Measurements from ENCODE around the gene P2RX4. TPM values are rescaled to one million over a fixed set of nuclear protein-coding genes. Genes with fewer than 3 reads are reported as not detected.

P2RX4 gene
- polyA plus RNA-seq, 3 donors, result 61.8 to 87.7 (median 74.7) TPM

GRCh38 chr12:121264135-121264534 is 54.2 kb downstream of the P2RX4 start:
- H3K27ac Mint-ChIP-seq, result peak overlapping the region in 2 of 7 donors; percentile 50 to 61
- peaks cover 95 to 98% of the 10 kb centered on the region in 2 donors for H3K36me3 ChIP-seq (replicated peaks in 1 of 2; ENCODE audit: control insufficient read depth in 1 of 2, insufficient read depth in 2 of 2, low read length in 2 of 2)
- H3K4me2 ChIP-seq (replicated peaks; ENCODE audit: extremely low read depth, low read length, poor library complexity, severe bottlenecking), result no peak overlapping the region
- no peak overlapping the region for H2AFZ ChIP-seq (ENCODE audit: insufficient read depth, low read depth, low read length, poor library complexity, severe bottlenecking)
- H3K79me2 ChIP-seq (ENCODE audit: insufficient read depth, low read length), result peaks cover 9% of the 10 kb centered on the region
- no peak overlapping the region for H3K9ac ChIP-seq (ENCODE audit: insufficient read depth, low read length, poor library complexity, severe bottlenecking)
- WGBS (ENCODE audit: insufficient coverage), result 100% methylated on average over 2 of the region's 8 CpGs
- H3K9me3 ChIP-seq (replicated peaks in 1 of 2; ENCODE audit: control insufficient read depth in 1 of 2, insufficient read depth in 1 of 2, low read length in 2 of 2), result no peaks in the 10 kb centered on the region
- peaks cover 0 to 1% (median 0%) of the 10 kb centered on the region in 3 donors for H3K27me3 Mint-ChIP-seq (ENCODE audit: low read depth in 3 of 3)
- TF ChIP-seq CTCF (IDR thresholded peaks at IDR 0.05), result no peak
- no peaks in the 10 kb centered on the region for H3K4me1 ChIP-seq (ENCODE audit: control insufficient read depth in 1 of 2, insufficient read depth in 2 of 2, low read length in 2 of 2)
- H3K36me3 Mint-ChIP-seq, result peaks cover 77 to 94% of the 10 kb centered on the region in 2 donors
- DNase-seq, result no peak
- no peaks in the 10 kb centered on the region for H3K27me3 ChIP-seq (ENCODE audit: control insufficient read depth in 2 of 2, insufficient read depth in 2 of 2, low read length in 2 of 2)
- H3K27ac ChIP-seq (ENCODE audit: low read depth in 1 of 2, low read length in 2 of 2), result peak overlapping the region in 1 of 2 donors; percentile 20
- H3K4me3 Mint-ChIP-seq, result no peak overlapping the region
- no peaks in the 10 kb centered on the region for H3K4me1 Mint-ChIP-seq
- no peak overlapping the region for H3K4me3 ChIP-seq (replicated peaks in 1 of 3; ENCODE audit: low read depth in 2 of 3, low read length in 3 of 3)
- intact Hi-C loops (cut with micrococcal nuclease), result no loop called here
- H3K9me3 Mint-ChIP-seq, result no peaks in the 10 kb centered on the region
- peaks cover 85% of the 10 kb centered on the region for H4K20me1 ChIP-seq (ENCODE audit: insufficient read depth, low read length)

- TF ChIP-seq CTCF (IDR thresholded peaks at IDR 0.05), result no peak
- intact Hi-C loops (cut with micrococcal nuclease), result no loop called here
- H3K27ac Mint-ChIP-seq, result peak overlapping the region in 5 of 7 donors; percentile 6 to 85 (median 58)
- H3K4me3 Mint-ChIP-seq, result no peak overlapping the region
- no peak for DNase-seq
- H3K27me3 ChIP-seq (ENCODE audit: control insufficient read depth in 2 of 2, insufficient read depth in 2 of 2, low read length in 2 of 2), result no peaks in the 10 kb centered on the region
- H3K36me3 Mint-ChIP-seq, result peaks cover 77 to 94% of the 10 kb centered on the region in 2 donors
- H3K4me2 ChIP-seq (replicated peaks; ENCODE audit: extremely low read depth, low read length, poor library complexity, severe bottlenecking), result no peak overlapping the region
- H3K27me3 Mint-ChIP-seq (ENCODE audit: low read depth in 3 of 3), result peaks cover 0 to 1% (median 0%) of the 10 kb centered on the region in 3 donors
- no peaks in the 10 kb centered on the region for H3K9me3 Mint-ChIP-seq
- H3K79me2 ChIP-seq (ENCODE audit: insufficient read depth, low read length), result peaks cover 18% of the 10 kb centered on the region
- no peak overlapping the region for H3K27ac ChIP-seq (ENCODE audit: low read depth in 1 of 2, low read length in 2 of 2)
- peaks cover 85% of the 10 kb centered on the region for H4K20me1 ChIP-seq (ENCODE audit: insufficient read depth, low read length)
- H3K36me3 ChIP-seq (replicated peaks in 1 of 2; ENCODE audit: control insufficient read depth in 1 of 2, insufficient read depth in 2 of 2, low read length in 2 of 2), result peaks cover 95 to 98% of the 10 kb centered on the region in 2 donors
- no peaks in the 10 kb centered on the region for H3K4me1 Mint-ChIP-seq
- H2AFZ ChIP-seq (ENCODE audit: insufficient read depth, low read depth, low read length, poor library complexity, severe bottlenecking), result no peak overlapping the region
- H3K4me1 ChIP-seq (ENCODE audit: control insufficient read depth in 1 of 2, insufficient read depth in 2 of 2, low read length in 2 of 2), result no peaks in the 10 kb centered on the region
- H3K9ac ChIP-seq (ENCODE audit: insufficient read depth, low read length, poor library complexity, severe bottlenecking), result no peak overlapping the region
- H3K9me3 ChIP-seq (replicated peaks in 1 of 2; ENCODE audit: control insufficient read depth in 1 of 2, insufficient read depth in 1 of 2, low read length in 2 of 2), result no peaks in the 10 kb centered on the region
- 100% methylated on average over 4 of the region's 10 CpGs for WGBS (ENCODE audit: insufficient coverage)
- H3K4me3 ChIP-seq (replicated peaks in 1 of 3; ENCODE audit: low read depth in 2 of 3, low read length in 3 of 3), result no peak overlapping the region
Measured at GRCh38 chr12:121264951-121265515, 55.1 kb downstream of the P2RX4 start.
